ENCODE data around the gene POTED.
"Not testable (repeated sequence)": the region's sequence is repeated elsewhere in the genome, so short reads cannot be mapped to it uniquely, and the experiment has no call there.

Gene POTED

DNA sequence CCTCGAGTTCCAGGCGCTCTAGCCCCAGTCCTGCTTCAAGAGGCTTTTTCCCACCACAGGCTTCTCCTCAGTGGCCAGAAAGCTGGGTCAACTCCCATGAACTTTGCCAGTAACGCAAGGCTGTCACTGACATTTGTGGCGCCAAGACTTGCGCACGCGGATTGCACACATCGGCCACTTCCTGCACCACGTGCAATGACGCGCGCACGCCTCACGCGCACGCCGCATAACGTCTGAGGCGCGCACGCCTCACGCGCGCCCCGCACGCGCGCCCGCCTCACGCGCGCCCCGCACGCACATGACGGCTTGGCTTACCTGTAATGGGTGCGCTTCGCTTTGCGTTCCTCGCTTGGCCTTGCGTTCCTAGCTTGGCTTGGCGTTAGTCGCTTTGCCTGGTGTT is at the start of gene POTED:
Gene POTED (plus strand): TSS at position 301 of the 400 bp plus-strand sequence. CDS start 452 bp downstream, outside the sequence.
- FAIRE-seq; DNase-seq (ENCODE audit: insufficient read length, low spot score): not testable (repeated sequence)

DNA sequence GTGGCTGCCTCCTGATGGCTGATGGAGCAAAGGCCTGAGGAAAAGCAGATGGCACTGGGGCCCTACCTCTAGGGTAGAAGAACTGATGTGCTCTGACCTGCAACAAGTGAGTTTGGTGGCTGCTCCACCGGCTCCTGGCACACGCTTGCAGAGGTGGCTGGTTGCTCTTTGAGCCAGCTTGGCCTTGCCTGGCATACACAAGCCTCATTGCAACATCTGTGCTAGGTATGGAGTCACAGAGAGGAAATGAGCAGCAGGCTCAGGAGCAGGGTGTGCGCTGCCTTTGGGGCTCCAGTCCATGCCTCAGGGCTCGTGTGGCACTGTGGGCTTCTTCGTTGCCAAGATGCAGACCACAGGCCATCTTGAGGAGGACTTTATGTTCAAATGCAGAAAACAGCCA is 40.5 kb downstream of the POTED start:
- not testable (repeated sequence) for FAIRE-seq

DNA sequence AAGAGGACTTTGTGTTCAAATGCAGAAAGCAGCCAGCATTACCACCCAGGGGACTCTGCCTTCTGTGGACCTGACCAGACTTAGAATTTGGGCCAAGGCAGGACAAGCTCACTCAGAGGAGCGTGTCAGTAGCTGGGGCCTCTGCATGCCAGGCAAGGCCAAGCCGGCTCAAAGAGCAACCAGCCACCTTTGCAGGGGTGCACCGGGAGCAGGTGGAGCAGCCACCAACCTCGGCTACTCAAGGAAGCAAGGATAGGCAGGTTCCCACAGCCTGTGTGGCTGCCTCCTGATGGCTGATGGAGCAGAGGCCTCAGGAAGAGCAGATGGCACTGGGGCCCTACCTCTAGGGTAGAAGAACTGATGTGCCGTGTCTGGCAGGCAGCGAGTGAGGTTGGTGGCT is 42.2 kb downstream of the POTED start:
- FAIRE-seq; DNase-seq (ENCODE audit: insufficient read length, low spot score): not testable (repeated sequence)

More for the DNA sequence above, 40.5 kb downstream of the POTED start:
- not testable (repeated sequence) for DNase-seq (ENCODE audit: insufficient read length, low spot score)

All from HTR-8/SVneo (cell line).